ENCODE results near the gene SIRT4.
"Not testable (repeated sequence)": the region's sequence is repeated elsewhere in the genome, so short reads cannot be mapped to it uniquely, and the experiment has no call there.

Gene SIRT4

GRCh38 chr12:120301962-120302815 is at the start of gene SIRT4:
SIRT4 (plus strand) TSS chr12:120302321; CDS start chr12:120303562, 1,241 bp downstream.
- DNase-seq (ENCODE audit: low read depth in 2 of 2) = peak; percentile 65 to 82

- not testable (repeated sequence) for DNase-seq (ENCODE audit: low read depth in 2 of 2)
These were observed 48.8 kb upstream of the SIRT4 start for GRCh38 chr12:120253313-120253712.

GRCh38 chr12:120254809-120255208 is 47.3 kb upstream of the SIRT4 start:
- DNase-seq (ENCODE audit: low read depth in 2 of 2) = no peak

- no peak for DNase-seq (ENCODE audit: low read depth in 2 of 2)
These were observed 44.9 kb upstream of the SIRT4 start for GRCh38 chr12:120257041-120257821.

- DNase-seq (ENCODE audit: low read depth in 2 of 2) = no peak
These were observed 43.7 kb upstream of the SIRT4 start for GRCh38 chr12:120258323-120258896.

GRCh38 chr12:120259418-120260202 is 42.5 kb upstream of the SIRT4 start:
- no peak for DNase-seq (ENCODE audit: low read depth in 2 of 2)

GRCh38 chr12:120260607-120261006 is 41.5 kb upstream of the SIRT4 start:
- DNase-seq (ENCODE audit: low read depth in 2 of 2) = no peak

- DNase-seq (ENCODE audit: low read depth in 2 of 2) = no peak
These were observed 39.9 kb upstream of the SIRT4 start for GRCh38 chr12:120261951-120262851.

- no peak for DNase-seq (ENCODE audit: low read depth in 2 of 2)
These were observed 39.0 kb upstream of the SIRT4 start for GRCh38 chr12:120262852-120263747.

- DNase-seq (ENCODE audit: low read depth in 2 of 2) = no peak
These were observed 38.4 kb upstream of the SIRT4 start for GRCh38 chr12:120263748-120264085.

- DNase-seq (ENCODE audit: low read depth in 2 of 2) = no peak
These were observed 37.8 kb upstream of the SIRT4 start for GRCh38 chr12:120264086-120264903.

GRCh38 chr12:120264904-120265472 is 37.1 kb upstream of the SIRT4 start:
- DNase-seq (ENCODE audit: low read depth in 2 of 2) = no peak

GRCh38 chr12:120265473-120266179 is 36.5 kb upstream of the SIRT4 start, which contains the start of gene PXN:
PXN (minus strand) TSS chr12:120265730; CDS start chr12:120265629, 101 bp downstream.
- peak; percentile 70 to 78 for DNase-seq (ENCODE audit: low read depth in 2 of 2)

- no peak for DNase-seq (ENCODE audit: low read depth in 2 of 2)
These were observed 35.8 kb upstream of the SIRT4 start for GRCh38 chr12:120266180-120266870.

- no peak for DNase-seq (ENCODE audit: low read depth in 2 of 2)
These were observed 34.4 kb upstream of the SIRT4 start for GRCh38 chr12:120267736-120268135.

- DNase-seq (ENCODE audit: low read depth in 2 of 2) = no peak
These were observed 25.4 kb upstream of the SIRT4 start for GRCh38 chr12:120276734-120277133.

Data from stimulated activated CD8-positive, alpha-beta memory T cell treated with anti-CD3 and anti-CD28 coated beads, Interleukin-15, amount 100 ng/mL, for 4 hours (primary cell).